GM21367 (cell line): ENCODE data around the gene CT83.

Experiments
- ATAC-seq: cut with Tn5 transposase; IDR thresholded peaks from one replicate; pipeline ENCODE4 v1.9.1; 2021; ENCODE audit not compliant: unreplicated experiment

Gene CT83

GRCh38 chrX:116462822-116463221, at the start of gene CT83:
Gene CT83, minus strand, starts transcription at chrX:116462976. Its CDS starts 120 bp downstream, at chrX:116462856.
- ATAC-seq: no peak

- no peak for ATAC-seq
These were observed 37.0 kb upstream of the CT83 start for GRCh38 chrX:116499780-116500179.

GRCh38 chrX:116493271-116493670, 30.5 kb upstream of the CT83 start:
- ATAC-seq: no peak

- no peak for ATAC-seq
These were observed 27.3 kb upstream of the CT83 start for GRCh38 chrX:116490104-116490503.

GRCh38 chrX:116480059-116480458, 17.3 kb upstream of the CT83 start:
- ATAC-seq: no peak

GRCh38 chrX:116449156-116449555, 13.6 kb downstream of the CT83 start:
- ATAC-seq: no peak

- ATAC-seq: no peak
These were observed 26.4 kb downstream of the CT83 start, which contains the start of gene SLC6A14 for GRCh38 chrX:116436358-116436816. Gene SLC6A14, plus strand, starts transcription at chrX:116436606. Its CDS starts 104 bp downstream, at chrX:116436710.

- no peak for ATAC-seq
These were observed 27.2 kb downstream of the CT83 start for GRCh38 chrX:116435597-116435996.

- no peak for ATAC-seq
These were observed 34.8 kb downstream of the CT83 start for GRCh38 chrX:116427978-116428377.

GRCh38 chrX:116417968-116418367, 44.8 kb downstream of the CT83 start:
- ATAC-seq: no peak

- ATAC-seq: no peak
These were observed 45.6 kb downstream of the CT83 start for GRCh38 chrX:116417214-116417613.

GRCh38 chrX:116413273-116413672, 49.5 kb downstream of the CT83 start:
- ATAC-seq: no peak
